Parathyroid adenoma (tissue), 2 donors: Measurements from ENCODE around the gene TIMM44.

Experiments
- H2AFZ ChIP-seq: fragments of 300-600 bp; sonication (generic); one replicate; pipeline ENCODE4 v1.7.0; 2017; ENCODE audit warnings: antibody characterized with exemption, mild to moderate bottlenecking
- H3K27ac ChIP-seq: fragments of 300-600 bp; sonication (generic); one replicate; pipeline ENCODE4 v1.7.0; 2017
- H3K27me3 ChIP-seq: fragments of 300-600 bp; sonication (generic); one replicate; pipeline ENCODE4 v1.7.0; 2017; ENCODE audit warnings: low read length; ENCODE audit not compliant: control insufficient read depth, insufficient read depth
- H3K36me3 ChIP-seq: fragments of 300-600 bp; sonication (generic); one replicate; pipeline ENCODE4 v1.7.0; 2017; ENCODE audit warnings: low read length; ENCODE audit not compliant: control insufficient read depth, insufficient read depth
- H3K4me1 ChIP-seq: fragments of 300-600 bp; sonication (generic); one replicate; pipeline ENCODE4 v1.7.0; 2017; ENCODE audit warnings: control low read depth
- H3K4me2 ChIP-seq: fragments of 300-600 bp; sonication (generic); one replicate; pipeline ENCODE4 v1.7.0; 2017; ENCODE audit warnings: low read length
- H3K4me3 ChIP-seq: fragments of 300-600 bp; sonication (generic); one replicate; pipeline ENCODE4 v1.7.0; 2017; ENCODE audit warnings: low read depth, low read length
- H3K79me2 ChIP-seq: fragments of 300-600 bp; sonication (generic); one replicate; pipeline ENCODE4 v1.7.0; 2017; ENCODE audit warnings: control low read depth
- H3K9ac ChIP-seq: fragments of 300-600 bp; sonication (generic); one replicate; pipeline ENCODE4 v1.7.0; 2017; ENCODE audit warnings: mild to moderate bottlenecking
- H3K9me3 ChIP-seq: fragments of 300-600 bp; sonication (generic); one replicate; pipeline ENCODE4 v1.7.0; 2017; ENCODE audit warnings: low read length; ENCODE audit not compliant: control insufficient read depth
- CTCF ChIP-seq: fragments of 300-600 bp; sonication (generic); IDR thresholded peaks from one replicate; pipeline ENCODE4 v1.7.0; 2017; ENCODE audit warnings: antibody characterized with exemption, mild to moderate bottlenecking
- donor health status: primary hyperparathyroidism.

TIMM44 gene

GRCh38 chr19:7983286-7983950 lies 40.0 kb upstream of the TIMM44 start:
- Histone ChIP-seq H3K27ac (no peak overlapping the region), H3K4me2 (no peak overlapping the region), H3K9ac (no peak overlapping the region), H3K4me3 (no peak overlapping the region), H3K9me3 (no peaks in the 10 kb centered on the region), H2AFZ (no peak overlapping the region), H3K27me3 (no peaks in the 10 kb centered on the region), H3K4me1 (no peaks in the 10 kb centered on the region), H3K36me3 (no peaks in the 10 kb centered on the region), H3K79me2 (peaks cover 88% of the 10 kb centered on the region)
- TF ChIP-seq CTCF, result no peak

GRCh38 chr19:7982651-7983099 lies 39.2 kb upstream of the TIMM44 start:
- no peak overlapping the region for H3K9ac ChIP-seq
- H3K27me3 ChIP-seq, result no peaks in the 10 kb centered on the region
- H3K4me2 ChIP-seq, result no peak overlapping the region
- H3K4me3 ChIP-seq, result no peak overlapping the region
- no peak overlapping the region for H2AFZ ChIP-seq
- no peak overlapping the region for H3K27ac ChIP-seq
- H3K4me1 ChIP-seq, result no peaks in the 10 kb centered on the region
- H3K9me3 ChIP-seq, result no peaks in the 10 kb centered on the region
- no peak for TF ChIP-seq CTCF
- H3K36me3 ChIP-seq, result no peaks in the 10 kb centered on the region
- H3K79me2 ChIP-seq, result peaks cover 84% of the 10 kb centered on the region

- Histone ChIP-seq H3K4me3 (no peak overlapping the region), H3K36me3 (no peaks in the 10 kb centered on the region), H3K4me2 (no peak overlapping the region), H3K27me3 (no peaks in the 10 kb centered on the region), H3K9me3 (no peaks in the 10 kb centered on the region), H3K4me1 (no peaks in the 10 kb centered on the region), H2AFZ (no peak overlapping the region), H3K27ac (no peak overlapping the region), H3K9ac (no peak overlapping the region), H3K79me2 (peaks cover 83% of the 10 kb centered on the region)
- no peak for TF ChIP-seq CTCF
Observed at GRCh38 chr19:7982103-7982502, 38.6 kb upstream of the TIMM44 start.

- peaks cover 83% of the 10 kb centered on the region for H3K79me2 ChIP-seq
- no peak overlapping the region for H3K4me3 ChIP-seq
- H3K36me3 ChIP-seq, result no peaks in the 10 kb centered on the region
- H3K9me3 ChIP-seq, result no peaks in the 10 kb centered on the region
- H3K27ac ChIP-seq, result no peak overlapping the region
- H3K4me2 ChIP-seq, result no peak overlapping the region
- no peaks in the 10 kb centered on the region for H3K4me1 ChIP-seq
- no peaks in the 10 kb centered on the region for H3K27me3 ChIP-seq
- H3K9ac ChIP-seq, result no peak overlapping the region
- H2AFZ ChIP-seq, result no peak overlapping the region
- TF ChIP-seq CTCF, result no peak
Observed at GRCh38 chr19:7981661-7982060, 38.2 kb upstream of the TIMM44 start.

- no peaks in the 10 kb centered on the region for H3K36me3 ChIP-seq
- no peak for TF ChIP-seq CTCF
- no peak overlapping the region for H3K4me2 ChIP-seq
- H3K79me2 ChIP-seq, result peaks cover 82% of the 10 kb centered on the region
- H3K27ac ChIP-seq, result no peak overlapping the region
- no peaks in the 10 kb centered on the region for H3K27me3 ChIP-seq
- H3K9me3 ChIP-seq, result no peaks in the 10 kb centered on the region
- no peak overlapping the region for H3K9ac ChIP-seq
- H3K4me3 ChIP-seq, result no peak overlapping the region
- H2AFZ ChIP-seq, result no peak overlapping the region
- H3K4me1 ChIP-seq, result no peaks in the 10 kb centered on the region
Observed at GRCh38 chr19:7981199-7981598, 37.7 kb upstream of the TIMM44 start.
